ENCODE measurements around the gene AQP7.

- TF ChIP-seq CTCF (IDR thresholded peaks at IDR 0.05) (no peak), POLR2AphosphoS5 (IDR thresholded peaks at IDR 0.05) (no peak)
Observed at GRCh38 chr9:33381231-33381791, 21.1 kb downstream of the AQP7 start.
